Right lobe of liver (tissue), 6 donors: ENCODE results near the gene PHKB. TPM values are rescaled to one million over a fixed set of nuclear protein-coding genes. Genes with fewer than 3 reads are reported as not detected.

Experiments
- ATAC-seq, 4 donors: fragments of 200-7000 bp; cut with Tn5 transposase; one replicate each; pipeline ENCODE4 v1.9.1; 2020; ENCODE audit warnings: mild to moderate bottlenecking in 4 of 4, moderate library complexity in 4 of 4
- DNase-seq, 3 donors: peaks; one replicate each; pipeline ENCODE4 v3.0.0-alpha.2; 2020
- H3K27ac ChIP-seq, 3 donors: fragments of 200-600 bp; one replicate each; pipeline ENCODE4 v1.8.0; 2022
- H3K27me3 ChIP-seq, 2 donors: fragments of 200-600 bp; one replicate each; pipeline ENCODE4 v1.8.0; 2022
- H3K36me3 ChIP-seq, 4 donors: fragments of 200-600 bp; sonication (generic) in 1 of 4; one replicate each; pipeline versions ENCODE4 v1.5.1 to v1.8.0; 2017 to 2022; ENCODE audit warnings: control low read depth in 1 of 4
- H3K4me1 ChIP-seq, 4 donors: fragments of 200-600 bp; sonication (generic) in 1 of 4; one replicate each; pipeline versions ENCODE4 v1.5.1 to v1.8.0; 2017 to 2022; ENCODE audit warnings: control low read depth in 1 of 4
- H3K4me3 ChIP-seq, 3 donors: fragments of 200-600 bp; one replicate each; pipeline ENCODE4 v1.8.0; 2022
- H3K9me3 ChIP-seq, 4 donors: fragments of 200-600 bp; sonication (generic) in 1 of 4; one replicate each; pipeline versions ENCODE4 v1.5.1 to v1.8.0; 2017 to 2022; ENCODE audit warnings: control low read depth in 1 of 4
- POLR2A ChIP-seq: fragments of 450-650 bp; IDR thresholded peaks from one replicate; pipeline ENCODE4 v1.6.1; 2017; ENCODE audit warnings: antibody characterized with exemption, mild to moderate bottlenecking
- WGBS: methylation state at CpG from one replicate; pipeline ENCODE4 v1.1.6; 2018; ENCODE audit warnings: low coverage, low lambda C conversion rate; ENCODE audit not compliant: insufficient coverage; ENCODE audit errors: missing lambda C conversion rate; 5-methylcytosine and 5-hydroxymethylcytosine counted together
- intact Hi-C, 2 donors: fragments of 100-400 bp; cut with DNase I; formaldehyde crosslinking; loops; one replicate each; pipeline versions ENCODE4 v1.11.2 to v1.14.1; 2022
- total RNA-seq, 6 experiments: library from RNA; depleted of rRNA in 2 of 6; stranded (reverse); fragments of >200 nt in 2 of 6; fragmentation: NEBNext Ultra II Directional in 3 of 6; extraction: Animal tissue kit (Norgen Biotek cat#: 25700) in 3 of 6; gene quantifications; one replicate each; pipeline versions ENCODE4 v1.1.0 to v1.2.4, GENCODE V29; 2016 to 2023
- TF ChIP-seq, protein P1 (sequence below), 4 donors: fragments of 200-600 bp in 3 of 4; fragments of 450-650 bp in 1 of 4; IDR thresholded peaks; one replicate each; pipeline versions ENCODE4 v1.5.1 to v1.8.0; 2016 to 2022; ENCODE audit warnings: antibody characterized with exemption in 4 of 4, mild to moderate bottlenecking in 2 of 4
- donor health status: DM: no; HTN: yes; CAD: no.
- donor health status: DM: no; HTN: no; CAD: no.
- donor health status: DM: no; HTN: no; CAD: no.
- donor health status: DM: no; HTN: yes; CAD: no.
- donor health status: DM: no; HTN: yes; CAD: no.

Gene PHKB
- total RNA-seq, 6 experiments from 2014 or later, result 28.9 to 45.3 (median 35.4) TPM

DNA sequence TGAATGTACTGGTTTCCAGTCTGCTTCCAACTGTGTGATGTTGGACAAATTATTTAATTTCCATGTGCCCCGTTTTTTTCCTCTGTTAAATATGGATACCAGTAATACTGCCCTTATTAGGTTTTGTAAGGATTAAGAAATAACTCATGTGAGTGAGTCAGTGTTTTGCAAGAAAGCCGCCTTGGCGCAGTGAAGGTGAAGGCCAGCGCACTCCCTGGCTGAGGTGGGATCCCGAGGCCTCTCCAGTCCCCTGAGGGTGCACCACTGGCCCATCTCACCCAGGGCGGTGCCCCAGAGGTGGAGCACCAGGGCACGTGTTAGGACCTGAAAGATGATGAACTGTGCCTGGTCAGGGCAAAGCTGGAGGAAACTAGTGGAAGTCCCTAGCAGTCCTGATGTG lies 43.5 kb downstream of the PHKB start:
- peaks cover 4 to 28% (median 5%) of the 10 kb centered on the region in 4 donors for H3K36me3 ChIP-seq
- intact Hi-C loops, result no loop called here
- H3K27ac ChIP-seq, result no peak overlapping the region
- no peaks in the 10 kb centered on the region for H3K27me3 ChIP-seq
- no peak for DNase-seq
- WGBS, result 90% methylated on average over 3 of the region's 7 CpGs
- no peak for ATAC-seq
- H3K9me3 ChIP-seq, result no peaks in the 10 kb centered on the region
- H3K4me3 ChIP-seq, result no peak overlapping the region
- no peak for TF ChIP-seq POLR2A
- TF ChIP-seq, protein P1, sequence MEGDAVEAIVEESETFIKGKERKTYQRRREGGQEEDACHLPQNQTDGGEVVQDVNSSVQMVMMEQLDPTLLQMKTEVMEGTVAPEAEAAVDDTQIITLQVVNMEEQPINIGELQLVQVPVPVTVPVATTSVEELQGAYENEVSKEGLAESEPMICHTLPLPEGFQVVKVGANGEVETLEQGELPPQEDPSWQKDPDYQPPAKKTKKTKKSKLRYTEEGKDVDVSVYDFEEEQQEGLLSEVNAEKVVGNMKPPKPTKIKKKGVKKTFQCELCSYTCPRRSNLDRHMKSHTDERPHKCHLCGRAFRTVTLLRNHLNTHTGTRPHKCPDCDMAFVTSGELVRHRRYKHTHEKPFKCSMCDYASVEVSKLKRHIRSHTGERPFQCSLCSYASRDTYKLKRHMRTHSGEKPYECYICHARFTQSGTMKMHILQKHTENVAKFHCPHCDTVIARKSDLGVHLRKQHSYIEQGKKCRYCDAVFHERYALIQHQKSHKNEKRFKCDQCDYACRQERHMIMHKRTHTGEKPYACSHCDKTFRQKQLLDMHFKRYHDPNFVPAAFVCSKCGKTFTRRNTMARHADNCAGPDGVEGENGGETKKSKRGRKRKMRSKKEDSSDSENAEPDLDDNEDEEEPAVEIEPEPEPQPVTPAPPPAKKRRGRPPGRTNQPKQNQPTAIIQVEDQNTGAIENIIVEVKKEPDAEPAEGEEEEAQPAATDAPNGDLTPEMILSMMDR (IDR thresholded peaks at IDR 0.05), result no peak
- peaks cover 0 to 5% (median 0%) of the 10 kb centered on the region in 4 donors for H3K4me1 ChIP-seq

DNA sequence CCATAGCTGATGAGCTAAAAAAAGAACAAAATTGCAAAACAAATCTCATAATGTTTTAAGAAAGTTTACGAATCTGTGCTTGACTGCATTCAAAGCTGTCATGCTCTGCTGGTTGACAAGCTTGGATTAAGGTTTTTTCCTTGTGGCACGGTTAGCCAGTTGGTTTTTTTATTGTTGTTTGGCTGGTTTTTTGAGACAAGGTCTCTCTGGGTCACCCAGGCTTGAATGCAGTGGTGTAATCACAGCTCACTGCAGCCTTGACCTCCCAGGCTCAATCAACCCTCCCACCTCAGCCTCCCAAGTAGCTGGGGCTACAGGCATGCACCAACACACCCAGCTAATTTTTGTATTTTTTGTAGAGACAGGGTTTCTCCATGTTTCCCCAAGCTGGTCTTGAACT lies 45.7 kb downstream of the PHKB start:
- intact Hi-C loops, result no loop called here
- TF ChIP-seq, protein P1 (IDR thresholded peaks at IDR 0.05), result no peak
- no peak for TF ChIP-seq POLR2A
- 71% methylated on average over 1 of the region's 2 CpGs for WGBS
- Histone ChIP-seq H3K27ac (no peak overlapping the region), H3K27me3 (no peaks in the 10 kb centered on the region), H3K9me3 (no peaks in the 10 kb centered on the region), H3K4me3 (no peak overlapping the region), H3K4me1 (no peaks in the 10 kb centered on the region), H3K36me3 (peaks cover 4 to 29% (median 6%) of the 10 kb centered on the region in 4 donors)
- no peak for DNase-seq
- no peak for ATAC-seq

DNA sequence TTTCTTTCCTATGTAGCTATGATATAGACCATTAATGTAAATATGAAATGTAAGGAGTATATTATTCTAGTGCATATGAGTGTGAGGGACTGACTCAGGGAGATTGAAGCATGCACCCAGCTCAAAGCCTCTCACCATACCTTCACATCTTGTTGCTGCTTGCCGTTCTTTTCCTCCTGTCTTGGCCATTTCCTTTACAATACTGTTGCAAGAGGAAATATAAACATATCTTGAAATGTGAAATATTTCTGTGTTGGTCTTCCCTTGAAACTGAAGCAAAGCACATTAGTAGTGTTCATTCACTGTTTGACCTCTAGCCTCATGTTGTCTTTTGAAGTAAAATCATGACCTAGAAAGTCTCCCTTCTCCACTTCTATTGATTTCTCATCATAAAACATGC lies 46.6 kb downstream of the PHKB start:
- Histone ChIP-seq H3K4me3 (no peak overlapping the region), H3K27me3 (no peaks in the 10 kb centered on the region), H3K27ac (no peak overlapping the region), H3K4me1 (no peaks in the 10 kb centered on the region), H3K9me3 (no peaks in the 10 kb centered on the region), H3K36me3 (peaks cover 4 to 31% (median 11%) of the 10 kb centered on the region in 4 donors)
- intact Hi-C loops, result no loop called here
- DNase-seq, result no peak
- no peak for TF ChIP-seq POLR2A
- TF ChIP-seq, protein P1 (IDR thresholded peaks at IDR 0.05), result no peak
- ATAC-seq, result no peak
- WGBS, result 50% methylated on average over 1 of the region's 1 CpG

DNA sequence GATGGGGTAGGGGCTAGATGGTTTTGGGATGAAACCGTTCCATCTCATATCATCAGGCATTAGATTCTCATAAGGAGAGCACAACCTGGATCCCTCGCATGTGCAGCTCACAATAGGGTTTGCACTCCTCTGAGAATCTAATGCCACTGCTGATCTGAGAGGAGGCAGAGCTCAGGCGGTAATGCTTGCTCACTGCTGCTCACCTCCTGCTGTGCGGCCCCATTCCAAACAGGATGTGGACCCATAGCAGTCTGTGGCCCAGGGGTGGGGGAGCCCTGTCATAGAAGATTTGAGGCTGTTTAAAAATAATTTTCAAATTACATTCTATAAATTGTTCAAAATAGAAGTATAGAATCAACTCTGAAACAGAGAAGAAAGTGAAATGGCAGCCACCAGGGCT lies 50.8 kb downstream of the PHKB start:
- ATAC-seq (no peak), DNase-seq (no peak)
- Histone ChIP-seq H3K27ac (no peak overlapping the region), H3K9me3 (no peaks in the 10 kb centered on the region), H3K27me3 (no peaks in the 10 kb centered on the region), H3K4me3 (no peak overlapping the region), H3K4me1 (no peaks in the 10 kb centered on the region), H3K36me3 (peaks cover 0 to 39% (median 15%) of the 10 kb centered on the region in 4 donors)
- intact Hi-C loops, result no loop called here
- no peak for TF ChIP-seq POLR2A
- TF ChIP-seq, protein P1 (IDR thresholded peaks at IDR 0.05), result no peak
- 100% methylated on average over 1 of the region's 4 CpGs for WGBS

DNA sequence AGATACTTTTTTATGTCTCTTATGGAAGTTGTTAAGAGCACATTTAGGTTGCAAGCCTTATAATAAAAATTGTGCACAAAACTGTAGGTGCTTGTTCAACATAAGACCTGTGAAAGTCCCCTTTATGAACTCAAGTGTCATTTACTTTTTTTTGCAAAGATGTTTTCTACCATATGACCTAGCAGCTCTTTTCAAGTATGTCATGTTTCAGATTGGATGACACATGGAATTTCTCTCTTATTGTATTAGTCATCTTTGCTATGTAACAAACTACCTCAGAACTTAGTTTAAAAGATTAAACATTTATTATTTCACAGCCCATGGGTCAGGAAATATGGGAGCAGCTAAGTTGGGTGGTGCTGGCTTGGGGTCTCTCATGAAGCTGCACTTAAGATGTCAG lies 57.9 kb downstream of the PHKB start:
- ATAC-seq (no peak), DNase-seq (no peak)
- intact Hi-C loops, result no loop called here
- Histone ChIP-seq H3K9me3 (no peaks in the 10 kb centered on the region), H3K4me3 (no peak overlapping the region), H3K36me3 (peaks cover 0 to 19% (median 9%) of the 10 kb centered on the region in 4 donors), H3K27ac (no peak overlapping the region), H3K4me1 (peaks cover 0 to 11% (median 0%) of the 10 kb centered on the region in 4 donors), H3K27me3 (no peaks in the 10 kb centered on the region)
- TF ChIP-seq, protein P1 (IDR thresholded peaks at IDR 0.05), result no peak
- no peak for TF ChIP-seq POLR2A
